HEK293T (cell line): Measurements from ENCODE around the gene RXRB.

Experiments used
- CTCF ChIA-PET: fragments of 350-600 bp; formaldehyde crosslinking; extraction: SDS; loops from one replicate; lab custom pipeline; 2021; ENCODE audit warnings: antibody characterized with exemption, inconsistent platforms; lab: Yijun Ruan, JAX
- POLR2A ChIA-PET: fragments of 350-600 bp; formaldehyde crosslinking; extraction: SDS; loops from one replicate; lab custom pipeline; 2020; ENCODE audit warnings: antibody characterized with exemption, inconsistent platforms; lab: Yijun Ruan, JAX
- DNase-seq: peaks from one replicate; pipeline ENCODE4 v3.0.0; 2012; ENCODE audit warnings: mixed read lengths; ENCODE audit errors: extremely low spot score
- ARNT ChIP-seq: fragments of 450-650 bp; IDR thresholded peaks from 2 replicates; pipeline ENCODE4 v1.6.1; 2017; ENCODE audit warnings: mild to moderate bottlenecking
- BHLHE40 ChIP-seq: fragments of 450-650 bp; IDR thresholded peaks from 2 replicates; pipeline ENCODE4 v1.6.1; 2016; ENCODE audit warnings: mild to moderate bottlenecking, moderate library complexity, borderline replicate concordance
- CTBP1 ChIP-seq: fragments of 450-650 bp; IDR thresholded peaks from 2 replicates; pipeline ENCODE4 v1.6.1; 2016; ENCODE audit warnings: borderline replicate concordance
- ELF4 ChIP-seq: fragments of 450-650 bp; IDR thresholded peaks from 2 replicates; pipeline ENCODE4 v1.6.1; 2017; ENCODE audit warnings: antibody characterized with exemption
- FOXA1 ChIP-seq: fragments of 450-650 bp; IDR thresholded peaks from 2 replicates; pipeline ENCODE4 v1.6.1; 2016; ENCODE audit warnings: mild to moderate bottlenecking
- FOXK2 ChIP-seq: fragments of 450-650 bp; IDR thresholded peaks from 2 replicates; pipeline ENCODE4 v1.6.1; 2016; ENCODE audit warnings: mild to moderate bottlenecking
- FOXM1 ChIP-seq: fragments of 450-650 bp; IDR thresholded peaks from 2 replicates; pipeline ENCODE4 v1.6.1; 2017; ENCODE audit warnings: mild to moderate bottlenecking, borderline replicate concordance
- HDGF ChIP-seq: fragments of 450-650 bp; IDR thresholded peaks from 2 replicates; pipeline ENCODE4 v1.6.1; 2017; ENCODE audit warnings: antibody characterized with exemption, borderline replicate concordance
- L3MBTL2 ChIP-seq: fragments of 450-650 bp; conservative IDR thresholded peaks from 2 replicates; pipeline ENCODE4 v1.6.1; 2016; ENCODE audit warnings: mild to moderate bottlenecking
- LEF1 ChIP-seq: fragments of 450-650 bp; IDR thresholded peaks from 2 replicates; pipeline ENCODE4 v1.6.1; 2017; ENCODE audit warnings: mild to moderate bottlenecking, borderline replicate concordance
- NFRKB ChIP-seq: fragments of 450-650 bp; IDR thresholded peaks from 2 replicates; pipeline ENCODE4 v1.6.1; 2016; ENCODE audit warnings: mild to moderate bottlenecking, moderate library complexity
- PKNOX1 ChIP-seq: fragments of 450-650 bp; IDR thresholded peaks from 2 replicates; pipeline ENCODE4 v1.6.1; 2016
- SP1 ChIP-seq: fragments of 450-650 bp; IDR thresholded peaks from 2 replicates; pipeline ENCODE4 v1.6.1; 2017
- SUZ12 ChIP-seq: fragments of 450-650 bp; IDR thresholded peaks from 2 replicates; pipeline ENCODE4 v1.6.1; 2016; ENCODE audit warnings: mild to moderate bottlenecking
- TARDBP ChIP-seq: fragments of 450-650 bp; IDR thresholded peaks from 2 replicates; pipeline ENCODE4 v1.6.1; 2016
- ZNF384 ChIP-seq: fragments of 450-650 bp; IDR thresholded peaks from 2 replicates; pipeline ENCODE4 v1.6.1; 2016

RXRB gene

GRCh38 chr6:33208091-33208967 is 7.9 kb upstream of the RXRB start, which contains the start of gene RING1:
Gene RING1, plus strand, starts transcription at chr6:33208500. Its CDS starts 323 bp downstream, at chr6:33208823.
- ChIA-PET POLR2A (interaction anchor here (0.6 to 5.8 kb wide), 21 partner anchors 8 to 91 kb away, joined by 3 to 64 read pairs (median 5); partner anchors contain the start of genes B3GALT4, RPS18 and VPS52), CTCF (no interaction called here)
- TF ChIP-seq LEF1, result 0 out of 2 replicates have a peak, but pooled peaks have one; percentile 55
- TF ChIP-seq NFRKB, result no peak
- TF ChIP-seq HDGF, result no peak
- no peak for TF ChIP-seq ZNF384
- no peak for TF ChIP-seq BHLHE40
- TF ChIP-seq FOXM1, result peak; percentile 24; the same call in 1 of the 2 replicates
- peak; percentile 95 for TF ChIP-seq TARDBP
- no peak for TF ChIP-seq SUZ12
- TF ChIP-seq L3MBTL2, result no peak
- no peak for TF ChIP-seq FOXA1
- peak; percentile 89 for DNase-seq

GRCh38 chr6:33207552-33208090 is 7.2 kb upstream of the RXRB start:
- no peak for TF ChIP-seq ELF4
- no peak for TF ChIP-seq PKNOX1
- no peak for TF ChIP-seq SP1
- TF ChIP-seq L3MBTL2, result no peak
- TF ChIP-seq HDGF, result no peak
- TF ChIP-seq BHLHE40, result no peak
- no peak for TF ChIP-seq TARDBP
- TF ChIP-seq FOXA1, result no peak
- TF ChIP-seq ARNT, result no peak
- no peak for TF ChIP-seq SUZ12
- no peak for TF ChIP-seq LEF1
- TF ChIP-seq ZNF384, result no peak
- TF ChIP-seq NFRKB, result no peak
- no peak for TF ChIP-seq CTBP1
- no peak for TF ChIP-seq FOXK2
- TF ChIP-seq FOXM1, result no peak
- ChIA-PET POLR2A (interaction anchor here (0.5 to 5.8 kb wide), 15 partner anchors 8 to 324 kb away, joined by 3 to 64 read pairs (median 5); partner anchors contain the start of genes B3GALT4, RPS18 and VPS52), CTCF (no interaction called here)
- peak; percentile 32 for DNase-seq

- DNase-seq, result no peak
Observed at GRCh38 chr6:33206864-33207551, 6.5 kb upstream of the RXRB start.

GRCh38 chr6:33206027-33206863 is 5.8 kb upstream of the RXRB start:
- CTCF ChIA-PET, result interaction anchor here (1.5 kb wide), 1 partner anchor 49 kb away, joined by 3 read pairs; no protein-coding TSS in a partner anchor
- no peak for DNase-seq
- POLR2A ChIA-PET, result interaction anchor here (1.8 to 5.8 kb wide), 3 partner anchors 42 to 65 kb away, joined by 6 to 64 read pairs (median 25); partner anchors contain the start of genes RPS18 and VPS52
- TF ChIP-seq ZNF384 (no peak), SP1 (no peak), FOXK2 (no peak), ARNT (no peak)

More at GRCh38 chr6:33206864-33207551, 6.5 kb upstream of the RXRB start:
- ChIA-PET CTCF (no interaction called here), POLR2A (interaction anchor here (0.5 to 5.8 kb wide), 11 partner anchors 8 to 323 kb away, joined by 3 to 64 read pairs (median 3); partner anchors contain the start of genes B3GALT4, RPS18 and VPS52)
- no peak for TF ChIP-seq HDGF
- no peak for TF ChIP-seq ARNT
- TF ChIP-seq FOXK2, result no peak
- no peak for TF ChIP-seq PKNOX1
- no peak for TF ChIP-seq SUZ12
- no peak for TF ChIP-seq LEF1
- no peak for TF ChIP-seq NFRKB
- TF ChIP-seq ZNF384, result no peak
- TF ChIP-seq BHLHE40, result no peak
- TF ChIP-seq CTBP1, result no peak
- no peak for TF ChIP-seq ELF4
- no peak for TF ChIP-seq TARDBP
- TF ChIP-seq SP1, result no peak
- no peak for TF ChIP-seq FOXM1
- TF ChIP-seq L3MBTL2, result no peak
- no peak for TF ChIP-seq FOXA1
